Heart right ventricle (tissue), 16 donors: Measurements from ENCODE around the gene SZRD1. TPM values are rescaled to one million over a fixed set of nuclear protein-coding genes. Genes with fewer than 3 reads are reported as not detected.
A peak's percentile ranks its signal among the peaks of the same experiment; 100 is the strongest.

Experiments used
- ATAC-seq, 8 donors: fragments of 200-7000 bp; cut with Tn5 transposase; one replicate each; pipeline ENCODE4 v1.9.1; 2020; ENCODE audit warnings: mild to moderate bottlenecking in 8 of 8, moderate library complexity in 8 of 8, moderate number of reproducible peaks in 1 of 8
- DNase-seq, 2 donors: peaks; one replicate each; pipeline ENCODE4 v3.0.0-alpha.2; 2020
- H3K27ac ChIP-seq, 10 donors: fragments of 200-600 bp; sonication (generic) in 2 of 10; one replicate each; pipeline versions ENCODE4 v1.5.0 to v1.8.0; 2020 to 2022; ENCODE audit warnings: mild to moderate bottlenecking in 3 of 10
- H3K27me3 ChIP-seq, 7 donors: fragments of 200-600 bp; one replicate each; pipeline ENCODE4 v1.8.0; 2021 to 2022; ENCODE audit warnings: mild to moderate bottlenecking in 2 of 7
- H3K36me3 ChIP-seq, 9 donors: fragments of 200-600 bp; sonication (generic) in 1 of 9; one replicate each; pipeline versions ENCODE4 v1.5.0 to v1.8.0; 2020 to 2022; ENCODE audit warnings: mild to moderate bottlenecking in 2 of 9
- H3K4me1 ChIP-seq, 9 donors: fragments of 200-600 bp; sonication (generic) in 1 of 9; one replicate each; pipeline versions ENCODE4 v1.5.0 to v1.8.0; 2020 to 2022; ENCODE audit warnings: mild to moderate bottlenecking in 4 of 9
- H3K4me3 ChIP-seq, 10 donors: fragments of 200-600 bp; sonication (generic) in 2 of 10; one replicate each; pipeline versions ENCODE4 v1.5.0 to v1.8.0; 2020 to 2022; ENCODE audit warnings: mild to moderate bottlenecking in 7 of 10, moderate library complexity in 2 of 10
- H3K9me3 ChIP-seq, 11 donors: fragments of 200-600 bp in 10 of 11; sonication (generic) in 2 of 11; one replicate each; pipeline versions ENCODE4 v1.5.0 to v1.8.0; 2013 to 2022; ENCODE audit warnings: mild to moderate bottlenecking in 2 of 11, control low read depth in 1 of 11, moderate library complexity in 1 of 11
- WGBS, 2 donors: extraction: QIAGEN DNeasy Blood & Tissue Kit; methylation state at CpG; one replicate each; pipeline ENCODE4 v1.1.7; 2013; ENCODE audit warnings: inconsistent platforms in 1 of 2; 5-methylcytosine and 5-hydroxymethylcytosine counted together
- intact Hi-C, 10 donors: fragments of 100-400 bp; cut with DNase I; formaldehyde crosslinking; loops; one replicate each; pipeline versions ENCODE4 v1.11.1 to v1.14.2; 2022
- polyA plus RNA-seq, 2 donors: library from polyadenylated mRNA; stranded (reverse); fragments of 200-250 nt; gene quantifications; one replicate each; pipeline ENCODE4 v1.2.3, GENCODE V29; 2013
- total RNA-seq, 10 donors: library from RNA; stranded (reverse); fragmentation: NEBNext Ultra II Directional in 3 of 10; extraction: Animal tissue kit (Norgen Biotek cat#: 25700) in 3 of 10; gene quantifications; one replicate each; pipeline versions ENCODE4 v1.2.1 to v1.2.4, GENCODE V29; 2021 to 2023
- TF ChIP-seq, protein P1 (sequence below), 9 donors: fragments of 200-600 bp; sonication (generic) in 2 of 9; IDR thresholded peaks; one replicate each; pipeline versions ENCODE4 v1.5.0 to v1.8.0; 2021 to 2022; ENCODE audit warnings: antibody characterized with exemption in 9 of 9, mild to moderate bottlenecking in 5 of 9, moderate library complexity in 1 of 9
- donor health status: Arrhythmogenic right ventricular cardiomyopathy.
- donor health status: ischemic (EF 13 %, LVEDD 7.1; RV severe dilation, severe dysfunction).
- donor health status: healthy with polysubstance abuse.
- donor health status: DM: no; HTN: yes; CAD: no.
- donor health status: DM: no; HTN: no; CAD: no.
- donor health status: ischemic (EF 25% LVEDD 6.9; RV normal size, moderate dysfunction).
- donor health status: ischemic (EF 25% LVEDD 5.7; RV mildly dilated, moderate dysfunction).
- donor health status: healthy.
- donor health status: DM: yes; HTN: yes; CAD: no.
- donor health status: Ischemic cardiomyopathy.
- donor health status: ischemic (EF 35%, LVEDD 5.7; RV mildly dilated, moderate dysfunction).
- donor health status: nonischemic (EF 11% LVEDD 7.7; RV severe dilation, severe dysfunction).
- donor health status: DM: yes; HTN: yes; CAD: no.
- donor health status: PGD.
- donor health status: ischemic (EF 29% LVEDD 5.4; RV normal size, mild dysfunction).
- donor health status: nonischemic (EF 23%, LVEDD 6.1; RV moderate dilation, normal function).

Gene SZRD1
- total and polyA plus RNA-seq, 12 donors = 37.8 to 131 (median 102) TPM

GRCh38 chr1:16406868-16407267 lies 39.8 kb downstream of the SZRD1 start:
- DNase-seq (no peak), ATAC-seq (no peak)
- Histone ChIP-seq H3K27ac (no peak overlapping the region), H3K9me3 (no peaks in the 10 kb centered on the region), H3K4me1 (no peaks in the 10 kb centered on the region), H3K27me3 (no peaks in the 10 kb centered on the region), H3K36me3 (no peaks in the 10 kb centered on the region), H3K4me3 (no peak overlapping the region)
- intact Hi-C loops = no loop called here
- TF ChIP-seq, protein P1, sequence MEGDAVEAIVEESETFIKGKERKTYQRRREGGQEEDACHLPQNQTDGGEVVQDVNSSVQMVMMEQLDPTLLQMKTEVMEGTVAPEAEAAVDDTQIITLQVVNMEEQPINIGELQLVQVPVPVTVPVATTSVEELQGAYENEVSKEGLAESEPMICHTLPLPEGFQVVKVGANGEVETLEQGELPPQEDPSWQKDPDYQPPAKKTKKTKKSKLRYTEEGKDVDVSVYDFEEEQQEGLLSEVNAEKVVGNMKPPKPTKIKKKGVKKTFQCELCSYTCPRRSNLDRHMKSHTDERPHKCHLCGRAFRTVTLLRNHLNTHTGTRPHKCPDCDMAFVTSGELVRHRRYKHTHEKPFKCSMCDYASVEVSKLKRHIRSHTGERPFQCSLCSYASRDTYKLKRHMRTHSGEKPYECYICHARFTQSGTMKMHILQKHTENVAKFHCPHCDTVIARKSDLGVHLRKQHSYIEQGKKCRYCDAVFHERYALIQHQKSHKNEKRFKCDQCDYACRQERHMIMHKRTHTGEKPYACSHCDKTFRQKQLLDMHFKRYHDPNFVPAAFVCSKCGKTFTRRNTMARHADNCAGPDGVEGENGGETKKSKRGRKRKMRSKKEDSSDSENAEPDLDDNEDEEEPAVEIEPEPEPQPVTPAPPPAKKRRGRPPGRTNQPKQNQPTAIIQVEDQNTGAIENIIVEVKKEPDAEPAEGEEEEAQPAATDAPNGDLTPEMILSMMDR (IDR thresholded peaks at IDR 0.05) = no peak
- WGBS, 2 donors = 90 to 91% methylated on average over 9 of the region's 9 CpGs

DNA sequence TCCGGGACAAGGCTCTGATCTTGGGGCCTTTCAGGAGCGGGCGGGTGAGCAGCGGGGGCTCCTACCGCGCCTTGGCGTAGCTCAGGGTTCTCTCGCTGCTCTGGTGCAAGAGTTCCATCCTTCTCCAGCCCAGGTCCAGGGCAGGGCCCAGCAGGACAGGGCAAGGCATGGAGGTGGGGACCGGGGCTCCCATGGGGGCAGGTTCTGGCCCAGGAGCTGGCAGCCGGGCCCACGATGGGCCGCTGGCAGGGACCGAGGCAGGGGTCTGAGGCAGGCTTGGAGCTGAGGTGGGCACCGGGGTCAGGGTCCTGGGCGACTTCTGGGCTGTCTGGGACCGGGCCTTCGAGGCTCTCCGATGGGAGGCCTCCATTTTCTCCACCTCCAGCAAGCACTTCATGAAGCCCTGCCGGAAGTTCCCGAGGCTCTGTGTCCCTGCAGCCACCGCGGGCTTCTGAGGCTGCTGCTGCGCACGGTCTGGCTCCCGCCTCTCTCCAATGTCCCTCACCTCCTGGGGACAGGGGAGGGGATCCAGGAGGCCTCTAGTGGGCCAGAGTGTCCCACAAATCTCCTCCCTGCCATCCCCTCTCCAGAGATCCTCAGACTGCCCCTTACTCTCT lies 42.6 kb downstream of the SZRD1 start:
- H3K27me3 ChIP-seq = no peaks in the 10 kb centered on the region

GRCh38 chr1:16410803-16411202 lies 43.8 kb downstream of the SZRD1 start:
- Histone ChIP-seq H3K9me3 (no peaks in the 10 kb centered on the region), H3K36me3 (no peaks in the 10 kb centered on the region), H3K27ac (no peak overlapping the region), H3K27me3 (no peaks in the 10 kb centered on the region), H3K4me3 (no peak overlapping the region), H3K4me1 (no peaks in the 10 kb centered on the region)
- TF ChIP-seq, protein P1 (IDR thresholded peaks at IDR 0.05) = no peak
- WGBS, 2 donors = 95 to 98% methylated on average over 5 of the region's 5 CpGs
- DNase-seq = no peak
- ATAC-seq = no peak
- intact Hi-C loops = no loop called here

More for the DNA sequence above, 42.6 kb downstream of the SZRD1 start:
- intact Hi-C loops = no loop called here
- no peaks in the 10 kb centered on the region for H3K9me3 ChIP-seq
- no peaks in the 10 kb centered on the region for H3K36me3 ChIP-seq
- DNase-seq = no peak
- no peak overlapping the region for H3K27ac ChIP-seq
- TF ChIP-seq, protein P1 (IDR thresholded peaks at IDR 0.05) = no peak
- no peak overlapping the region for H3K4me3 ChIP-seq
- ATAC-seq = peak in 1 of 8 donors; percentile 14
- H3K4me1 ChIP-seq = no peaks in the 10 kb centered on the region
- WGBS, 2 donors = 89 to 91% methylated on average over 25 of the region's 25 CpGs

DNA sequence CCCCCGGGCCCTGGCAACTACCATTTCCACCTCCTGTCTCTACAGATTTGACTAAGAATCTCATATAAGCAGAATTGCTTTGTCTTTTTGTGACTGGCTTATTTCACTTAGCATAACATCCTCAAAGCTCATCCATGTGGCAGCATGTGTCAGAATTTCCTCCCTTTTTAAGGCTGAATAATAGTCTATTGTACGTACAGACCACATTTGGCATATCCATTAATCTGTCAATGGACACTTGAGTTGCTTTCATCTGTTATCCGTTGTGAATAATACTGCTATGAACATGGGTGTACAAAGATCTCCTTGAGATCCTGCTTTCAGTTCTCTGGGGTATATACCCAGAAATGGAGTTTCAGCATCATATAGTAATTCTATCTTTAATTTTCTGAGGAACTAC lies 46.1 kb downstream of the SZRD1 start:
- intact Hi-C loops = no loop called here
- Histone ChIP-seq H3K27me3 (no peaks in the 10 kb centered on the region), H3K4me3 (no peak overlapping the region), H3K4me1 (no peaks in the 10 kb centered on the region), H3K36me3 (no peaks in the 10 kb centered on the region), H3K9me3 (no peaks in the 10 kb centered on the region), H3K27ac (no peak overlapping the region)
- WGBS, 2 donors = 64 to 68% methylated on average over 3 of the region's 3 CpGs
- ATAC-seq (no peak), DNase-seq (no peak)
- TF ChIP-seq, protein P1 (IDR thresholded peaks at IDR 0.05) = no peak
